PC-9 (cell line): Measurements from ENCODE around the gene BSCL2. TPM values are rescaled to one million over a fixed set of nuclear protein-coding genes. Genes with fewer than 3 reads are reported as not detected.
"Not testable (repeated sequence)": the region's sequence is repeated elsewhere in the genome, so short reads cannot be mapped to it uniquely, and the experiment has no call there.

Experiments used
- BruUV-seq: library from RNA; stranded (reverse); fragments of 400-500 nt; replicated peaks from 2 replicates; lab custom pipeline; 2021; lab: Mats Ljungman, UMichigan
- CTCF ChIA-PET: fragments of 300-600 bp; sonication (Branson Sonifier 250); formaldehyde crosslinking; loops from one replicate; lab custom pipeline; 2022; ENCODE audit warnings: antibody characterized with exemption; lab: Charles Lee
- POLR2A ChIA-PET: fragments of 300-600 bp; sonication (Branson Sonifier 250); formaldehyde crosslinking; loops from one replicate; lab custom pipeline; 2022; ENCODE audit warnings: antibody characterized with exemption; ENCODE audit not compliant: unreplicated experiment; lab: Charles Lee
- DNase-seq, 2 experiments: peaks; one replicate each; pipeline versions ENCODE4 v3.0.0 to v3.0.0-alpha.2; 2015 to 2022; ENCODE audit warnings: mixed read lengths in 1 of 2
- H2AFZ ChIP-seq: fragments of 200-600 bp; sonication (generic); 2 replicates; pipeline ENCODE4 v1.8.1; 2017; ENCODE audit warnings: antibody characterized with exemption
- H3F3A ChIP-seq: fragments of 200-600 bp; sonication (generic); 2 replicates; pipeline ENCODE4 v1.8.1; 2017; ENCODE audit warnings: antibody characterized with exemption, mild to moderate bottlenecking, low read depth; ENCODE audit not compliant: insufficient read depth
- H3K27ac ChIP-seq: fragments of 200-600 bp; sonication (generic); 2 replicates; pipeline ENCODE4 v1.6.1; 2016; ENCODE audit warnings: mixed run types
- H3K27me3 ChIP-seq: fragments of 200-600 bp; sonication (generic); 2 replicates; pipeline ENCODE4 v1.6.1; 2016; ENCODE audit warnings: low read depth, mixed run types; ENCODE audit not compliant: insufficient read depth
- H3K36me3 ChIP-seq: fragments of 200-600 bp; sonication (generic); 2 replicates; pipeline ENCODE4 v1.6.1; 2016; ENCODE audit warnings: low read depth, mixed run types
- H3K4me1 ChIP-seq: fragments of 200-600 bp; sonication (generic); replicated peaks from 2 replicates; pipeline ENCODE4 v1.6.1; 2016; ENCODE audit warnings: mixed run types; ENCODE audit not compliant: insufficient read depth
- H3K4me2 ChIP-seq: fragments of 200-600 bp; sonication (generic); 2 replicates; pipeline ENCODE4 v1.6.1; 2017; ENCODE audit warnings: mixed run types
- H3K4me3 ChIP-seq: fragments of 200-600 bp; sonication (generic); 2 replicates; pipeline ENCODE4 v1.6.1; 2016; ENCODE audit warnings: mixed run types
- H3K79me2 ChIP-seq: fragments of 200-600 bp; sonication (generic); 2 replicates; pipeline ENCODE4 v1.6.1; 2017; ENCODE audit warnings: low read depth, mixed run types
- H3K9me2 ChIP-seq: fragments of 200-600 bp; sonication (generic); 2 replicates; pipeline ENCODE4 v1.8.1; 2017; ENCODE audit warnings: mild to moderate bottlenecking; ENCODE audit not compliant: insufficient read depth
- H3K9me3 ChIP-seq: fragments of 200-600 bp; sonication (generic); 2 replicates; pipeline ENCODE4 v1.8.1; 2016; ENCODE audit warnings: low read depth; ENCODE audit not compliant: insufficient read depth
- H4K20me1 ChIP-seq: fragments of 200-600 bp; sonication (generic); 2 replicates; pipeline ENCODE4 v1.8.1; 2017; ENCODE audit not compliant: insufficient read depth
- EZH2 ChIP-seq: fragments of 200-600 bp; sonication (generic); IDR thresholded peaks from 2 replicates; pipeline ENCODE4 v1.8.0; 2017; ENCODE audit warnings: antibody characterized with exemption, low read depth
- intact Hi-C: fragments of 100-400 bp; cut with micrococcal nuclease; formaldehyde crosslinking; loops from one replicate; pipeline ENCODE4 v1.10.0; 2022; ENCODE audit not compliant: unreplicated experiment
- total RNA-seq: library from RNA; stranded (reverse); gene quantifications from 2 replicates; pipeline ENCODE4 v1.2.3, GENCODE V29; 2021
- TF ChIP-seq, protein P1 (sequence below): fragments of 200-600 bp; sonication (generic); conservative IDR thresholded peaks from 2 replicates; pipeline ENCODE4 v1.6.1; 2017; ENCODE audit warnings: mixed run types, antibody characterized with exemption, mild to moderate bottlenecking, moderate library complexity

BSCL2 gene
- total RNA-seq, 1 experiment from 2014 or later = 201 TPM

DNA sequence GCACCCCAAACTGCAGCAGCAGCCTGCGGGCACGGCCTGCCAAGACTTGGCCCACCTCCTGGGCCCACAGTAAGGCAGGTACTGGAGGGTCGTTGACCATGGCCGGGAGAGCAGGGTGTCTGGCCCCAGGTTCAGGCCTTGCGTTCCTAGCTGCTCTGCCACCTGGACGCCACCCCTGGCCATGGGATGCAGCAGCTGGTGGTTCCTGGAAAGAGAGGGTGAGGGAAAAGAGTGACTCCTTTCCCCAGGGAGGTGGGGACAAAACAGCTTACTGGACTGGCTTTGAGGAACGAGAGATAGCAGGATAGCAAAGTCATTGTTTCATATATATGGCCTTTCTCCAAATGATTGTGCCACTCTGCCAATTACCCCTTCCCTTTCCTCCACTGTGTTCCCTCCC is 1.8 kb downstream of the BSCL2 start:
- Histone ChIP-seq H3K79me2 (peaks cover 19% of the 10 kb centered on the region), H4K20me1 (no peaks in the 10 kb centered on the region), H3K9me2 (no peaks in the 10 kb centered on the region), H2AFZ (peak overlapping the region; percentile 85), H3K27me3 (no peaks in the 10 kb centered on the region), H3K27ac (peak overlapping the region; percentile 79), H3K4me2 (peak overlapping the region; percentile 96), H3F3A (peaks cover 34% of the 10 kb centered on the region), H3K4me3 (peak overlapping the region; percentile 89), H3K4me1 (peaks cover 30% of the 10 kb centered on the region), H3K36me3 (peaks cover 6% of the 10 kb centered on the region; the same call in 1 of the 2 replicates), H3K9me3 (no peaks in the 10 kb centered on the region)
- intact Hi-C loops = loop anchor here (5.0 kb wide), 2 partner anchors 93 to 137 kb away; partner anchors contain the start of genes EML3 and ROM1
- ChIA-PET POLR2A (interaction anchor here (0.5 to 1.2 kb wide), 5 partner anchors 10 to 66 kb away, joined by 3 to 15 read pairs (median 5); partner anchors contain the start of genes C11orf98, CSKMT, POLR2G and TAF6L), CTCF (interaction anchor here (0.6 to 1.3 kb wide), 4 partner anchors 12 to 94 kb away, joined by 3 to 14 read pairs (median 4); no protein-coding TSS in a partner anchor)
- BruUV-seq = TSS peak; percentile 4
- peak; percentile 50 to 66 for DNase-seq
- TF ChIP-seq EZH2 = no peak
- TF ChIP-seq, protein P1, sequence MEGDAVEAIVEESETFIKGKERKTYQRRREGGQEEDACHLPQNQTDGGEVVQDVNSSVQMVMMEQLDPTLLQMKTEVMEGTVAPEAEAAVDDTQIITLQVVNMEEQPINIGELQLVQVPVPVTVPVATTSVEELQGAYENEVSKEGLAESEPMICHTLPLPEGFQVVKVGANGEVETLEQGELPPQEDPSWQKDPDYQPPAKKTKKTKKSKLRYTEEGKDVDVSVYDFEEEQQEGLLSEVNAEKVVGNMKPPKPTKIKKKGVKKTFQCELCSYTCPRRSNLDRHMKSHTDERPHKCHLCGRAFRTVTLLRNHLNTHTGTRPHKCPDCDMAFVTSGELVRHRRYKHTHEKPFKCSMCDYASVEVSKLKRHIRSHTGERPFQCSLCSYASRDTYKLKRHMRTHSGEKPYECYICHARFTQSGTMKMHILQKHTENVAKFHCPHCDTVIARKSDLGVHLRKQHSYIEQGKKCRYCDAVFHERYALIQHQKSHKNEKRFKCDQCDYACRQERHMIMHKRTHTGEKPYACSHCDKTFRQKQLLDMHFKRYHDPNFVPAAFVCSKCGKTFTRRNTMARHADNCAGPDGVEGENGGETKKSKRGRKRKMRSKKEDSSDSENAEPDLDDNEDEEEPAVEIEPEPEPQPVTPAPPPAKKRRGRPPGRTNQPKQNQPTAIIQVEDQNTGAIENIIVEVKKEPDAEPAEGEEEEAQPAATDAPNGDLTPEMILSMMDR = no peak; the same call in 1 of the 2 replicates

DNA sequence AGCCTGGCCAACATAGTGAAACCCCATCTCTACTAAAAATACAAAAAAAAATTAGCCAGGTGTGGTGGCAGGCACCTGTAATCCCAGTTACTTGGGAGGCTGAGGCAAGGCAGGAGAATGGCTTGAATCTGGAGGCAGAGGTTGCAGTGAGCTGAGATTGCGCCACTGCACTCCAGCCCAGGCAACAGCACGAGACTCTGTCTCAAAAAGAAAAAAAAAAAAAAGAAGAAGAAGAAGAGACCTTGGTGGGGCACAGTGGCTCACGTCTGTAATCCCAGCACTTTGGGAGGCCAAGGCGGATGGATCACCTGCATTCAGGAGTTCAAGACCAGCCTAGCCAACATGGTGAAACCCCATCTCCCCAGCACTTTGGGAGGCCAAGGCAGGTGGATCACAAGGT is 3.3 kb downstream of the BSCL2 start:
- H2AFZ ChIP-seq, BruUV-seq, H3K36me3 ChIP-seq, H3K9me3 ChIP-seq, H3K4me2 ChIP-seq, H4K20me1 ChIP-seq, H3K9me2 ChIP-seq, DNase-seq, H3K4me3 ChIP-seq, H3K27me3 ChIP-seq, intact Hi-C loops, H3K27ac ChIP-seq, POLR2A ChIA-PET: not testable (repeated sequence)
- CTCF ChIA-PET = interaction anchor here (0.6 kb wide), 1 partner anchor 24 kb away, joined by 3 read pairs; no protein-coding TSS in a partner anchor
- Histone ChIP-seq H3K79me2 (peaks cover 19% of the 10 kb centered on the region), H3F3A (peaks cover 25% of the 10 kb centered on the region), H3K4me1 (peaks cover 24% of the 10 kb centered on the region)

DNA sequence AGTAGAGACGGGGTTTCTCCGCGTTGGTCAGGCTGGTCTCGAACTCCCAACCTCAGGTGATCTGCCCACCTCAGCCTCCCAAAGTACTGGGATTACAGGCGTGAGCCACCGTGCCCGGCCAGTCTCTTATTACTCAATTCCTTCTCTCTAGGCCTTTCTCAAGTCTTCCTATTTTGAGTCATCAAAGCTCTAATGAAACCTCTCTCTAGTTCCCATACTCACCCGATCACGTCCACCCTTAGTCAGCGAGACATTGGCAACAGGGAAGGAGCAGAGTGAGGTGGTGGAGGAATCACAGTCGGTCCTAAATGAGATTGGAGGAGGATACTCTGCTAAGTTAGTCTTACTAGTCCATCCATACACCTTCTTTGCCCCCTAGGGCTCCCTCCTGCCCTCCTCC is 5.0 kb downstream of the BSCL2 start:
- H3K4me3 ChIP-seq = no peak overlapping the region
- DNase-seq = no peak
- peaks cover 25% of the 10 kb centered on the region for H3F3A ChIP-seq
- POLR2A ChIA-PET = no interaction called here
- no peak overlapping the region for H3K4me2 ChIP-seq
- intact Hi-C loops = no loop called here
- H3K79me2 ChIP-seq = peaks cover 19% of the 10 kb centered on the region
- peaks cover 14% of the 10 kb centered on the region for H3K4me1 ChIP-seq
- no peaks in the 10 kb centered on the region for H3K9me3 ChIP-seq
- no peak overlapping the region for H3K27ac ChIP-seq
- no peaks in the 10 kb centered on the region for H4K20me1 ChIP-seq
- CTCF ChIA-PET = no interaction called here
- H2AFZ ChIP-seq = no peak overlapping the region
- no peaks in the 10 kb centered on the region for H3K9me2 ChIP-seq
- no TSS peak for BruUV-seq
- no peaks in the 10 kb centered on the region for H3K27me3 ChIP-seq
- H3K36me3 ChIP-seq = peaks cover 6% of the 10 kb centered on the region; the same call in 1 of the 2 replicates
- TF ChIP-seq, protein P1 = no peak
- no peak for TF ChIP-seq EZH2
